Left lung (tissue), 10 donors: ENCODE results near the gene MYRFL. TPM values are rescaled to one million over a fixed set of nuclear protein-coding genes. Genes with fewer than 3 reads are reported as not detected.
A peak's percentile ranks its signal among the peaks of the same experiment; 100 is the strongest.

Source experiments
- ATAC-seq: fragments of 200-7000 bp; cut with Tn5 transposase; one replicate; pipeline ENCODE4 v1.9.1; 2020; ENCODE audit warnings: moderate library complexity
- DNase-seq, 4 donors: peaks; one replicate each; pipeline ENCODE4 v3.0.0-alpha.2; 2013 to 2020
- H3K27ac ChIP-seq, 2 donors: fragments of 200-600 bp; sonication (generic) in 1 of 2; one replicate each; pipeline versions ENCODE4 v1.5.0 to v1.8.0; 2020 to 2021
- H3K27me3 ChIP-seq, 2 donors: fragments of 200-600 bp; sonication (generic) in 1 of 2; one replicate each; pipeline versions ENCODE4 v1.5.0 to v1.8.0; 2020 to 2021
- H3K36me3 ChIP-seq, 2 donors: fragments of 200-600 bp; sonication (generic) in 1 of 2; one replicate each; pipeline versions ENCODE4 v1.5.0 to v1.8.0; 2020 to 2021
- H3K4me1 ChIP-seq, 2 donors: fragments of 200-600 bp; one replicate each; pipeline ENCODE4 v1.8.0; 2021
- H3K4me3 ChIP-seq, 2 donors: fragments of 200-600 bp; sonication (generic) in 1 of 2; one replicate each; pipeline versions ENCODE4 v1.5.0 to v1.8.0; 2020 to 2021; ENCODE audit warnings: mild to moderate bottlenecking in 1 of 2
- H3K9me3 ChIP-seq, 2 donors: fragments of 200-600 bp; sonication (generic) in 1 of 2; one replicate each; pipeline versions ENCODE4 v1.5.0 to v1.8.0; 2020 to 2021
- CTCF ChIP-seq, 2 donors: fragments of 200-600 bp; sonication (generic) in 1 of 2; IDR thresholded peaks; one replicate each; pipeline versions ENCODE4 v1.5.0 to v1.8.0; 2021; ENCODE audit warnings: antibody characterized with exemption in 2 of 2
- intact Hi-C, 2 donors: fragments of 100-400 bp; cut with DNase I; formaldehyde crosslinking; loops; one replicate each; pipeline versions ENCODE4 v1.11.2 to v1.14.2; 2022
- polyA plus RNA-seq, 6 donors: library from polyadenylated mRNA; unstranded; fragments of 120-200 nt; gene quantifications; one replicate each; pipeline ENCODE4 v1.2.1, GENCODE V29; 2013; ENCODE audit not compliant: insufficient read length in 6 of 6
- total RNA-seq, 2 donors: library from RNA; stranded (reverse); fragmentation: NEBNext Ultra II Directional; extraction: Animal tissue kit (Norgen Biotek cat#: 25700); gene quantifications; one replicate each; pipeline ENCODE4 v1.2.1, GENCODE V29; 2021
- donor health status: DM: no; HTN: yes; CAD: no.
- donor health status: DM: no; HTN: no; CAD: no.

MYRFL gene
- total and polyA plus RNA-seq, 8 donors: 0.17 to 2.5 (median 0.77) TPM

- Histone ChIP-seq H3K4me3 (no peak overlapping the region), H3K27ac (no peak overlapping the region), H3K4me1 (no peaks in the 10 kb centered on the region), H3K9me3 (peaks cover 0 to 4% of the 10 kb centered on the region in 2 donors), H3K36me3 (no peaks in the 10 kb centered on the region), H3K27me3 (no peaks in the 10 kb centered on the region)
- intact Hi-C loops: no loop called here
- DNase-seq: no peak
- no peak for TF ChIP-seq CTCF (IDR thresholded peaks at IDR 0.05)
- ATAC-seq: no peak
Observed at GRCh38 chr12:69952890-69953289, 127.9 kb downstream of the MYRFL start.

GRCh38 chr12:69961246-69961645, 136.2 kb downstream of the MYRFL start:
- no peak for ATAC-seq

GRCh38 chr12:69966409-69966808, 141.4 kb downstream of the MYRFL start:
- no peaks in the 10 kb centered on the region for H3K36me3 ChIP-seq
- no peak overlapping the region for H3K4me3 ChIP-seq
- DNase-seq: no peak
- H3K27ac ChIP-seq: no peak overlapping the region
- H3K9me3 ChIP-seq: no peaks in the 10 kb centered on the region
- intact Hi-C loops: no loop called here
- no peak for TF ChIP-seq CTCF (IDR thresholded peaks at IDR 0.05)
- peak; percentile 27 for ATAC-seq
- H3K4me1 ChIP-seq: no peaks in the 10 kb centered on the region
- H3K27me3 ChIP-seq: no peaks in the 10 kb centered on the region

More at GRCh38 chr12:69961246-69961645, 136.2 kb downstream of the MYRFL start:
- Histone ChIP-seq H3K9me3 (no peaks in the 10 kb centered on the region), H3K27ac (no peak overlapping the region), H3K27me3 (no peaks in the 10 kb centered on the region), H3K4me3 (no peak overlapping the region), H3K36me3 (no peaks in the 10 kb centered on the region), H3K4me1 (no peaks in the 10 kb centered on the region)
- no peak for DNase-seq
- TF ChIP-seq CTCF (IDR thresholded peaks at IDR 0.05): no peak
- intact Hi-C loops: no loop called here

GRCh38 chr12:69966839-69967238, 141.8 kb downstream of the MYRFL start:
- no peak for TF ChIP-seq CTCF (IDR thresholded peaks at IDR 0.05)
- ATAC-seq: no peak
- H3K4me1 ChIP-seq: no peaks in the 10 kb centered on the region
- H3K27me3 ChIP-seq: no peaks in the 10 kb centered on the region
- no peak overlapping the region for H3K27ac ChIP-seq
- H3K36me3 ChIP-seq: no peaks in the 10 kb centered on the region
- H3K9me3 ChIP-seq: no peaks in the 10 kb centered on the region
- DNase-seq: no peak
- intact Hi-C loops: no loop called here
- no peak overlapping the region for H3K4me3 ChIP-seq

- ATAC-seq (no peak), DNase-seq (no peak)
- Histone ChIP-seq H3K36me3 (no peaks in the 10 kb centered on the region), H3K4me3 (no peak overlapping the region), H3K27ac (no peak overlapping the region), H3K27me3 (no peaks in the 10 kb centered on the region), H3K4me1 (no peaks in the 10 kb centered on the region), H3K9me3 (no peaks in the 10 kb centered on the region)
- TF ChIP-seq CTCF (IDR thresholded peaks at IDR 0.05): no peak
- intact Hi-C loops: no loop called here
Observed at GRCh38 chr12:69969011-69969410, 144.0 kb downstream of the MYRFL start.
